K562 (cell line): Measurements from ENCODE around the gene STYXL1. TPM values are rescaled to one million over a fixed set of nuclear protein-coding genes. Genes with fewer than 3 reads are reported as not detected.

Experiments
- BACH1 ChIP-seq: fragments of 200-800 bp; sonication (Bioruptor generic); IDR thresholded peaks from 2 replicates; pipeline ENCODE4 v1.6.1; 2016; ENCODE audit warnings: missing genetic modification characterization, missing compliant biosample characterization
- CSDE1 ChIP-seq, 2 experiments: fragments of 450-650 bp; IDR thresholded peaks; 2 replicates each; pipeline ENCODE4 v1.6.1; 2016; ENCODE audit warnings: mild to moderate bottlenecking in 1 of 2
- FOXA1 ChIP-seq: fragments of 450-650 bp; IDR thresholded peaks from 2 replicates; pipeline ENCODE4 v1.6.1; 2016; ENCODE audit warnings: mild to moderate bottlenecking, borderline replicate concordance
- FOXK1 ChIP-seq: sonication (generic); formaldehyde crosslinking; IDR thresholded peaks from 2 replicates; pipeline ENCODE4 v1.8.0; 2022; ENCODE audit warnings: missing genetic modification reagents, mild to moderate bottlenecking, borderline replicate concordance
- GABPB2 ChIP-seq: fragments of 250-450 bp; sonication (Bioruptor Pico); conservative IDR thresholded peaks from 2 replicates; pipeline ENCODE4 v1.5.1; 2021; ENCODE audit warnings: mild to moderate bottlenecking
- HDAC8 ChIP-seq: fragments of 450-650 bp; IDR thresholded peaks from 2 replicates; pipeline ENCODE4 v1.6.1; 2016; ENCODE audit warnings: mild to moderate bottlenecking, missing genetic modification characterization, moderate library complexity, missing compliant biosample characterization
- HSF4 ChIP-seq: fragments of 250-450 bp; sonication (Bioruptor Pico); IDR thresholded peaks from 2 replicates; pipeline ENCODE4 v2.1.2; 2022; ENCODE audit warnings: mild to moderate bottlenecking, moderate library complexity, borderline replicate concordance
- MAFK ChIP-seq: IDR thresholded peaks from 2 replicates; pipeline ENCODE4 v1.6.1; 2011; ENCODE audit warnings: low read length, improper control_type of control experiment
- MCM7 ChIP-seq, 2 experiments: fragments of 450-650 bp; IDR thresholded peaks; 2 replicates each; pipeline ENCODE4 v1.6.1; 2016 to 2018
- MXI1 ChIP-seq: IDR thresholded peaks from 2 replicates; pipeline ENCODE4 v1.6.1; 2011; ENCODE audit warnings: low read depth, mild to moderate bottlenecking, improper control_type of control experiment, low read length
- NCOR1 ChIP-seq: fragments of 450-650 bp; IDR thresholded peaks from 2 replicates; pipeline ENCODE4 v1.6.1; 2016; ENCODE audit warnings: mild to moderate bottlenecking, moderate library complexity
- PCBP2 ChIP-seq: fragments of 200-400 bp; formaldehyde crosslinking; IDR thresholded peaks from 2 replicates; pipeline ENCODE4 v1.6.1; 2018; ENCODE audit warnings: low read length, low read depth, mild to moderate bottlenecking, moderate library complexity; ENCODE audit not compliant: poor library complexity, severe bottlenecking
- POU5F1 ChIP-seq: fragments of 150-350 bp; IDR thresholded peaks from 2 replicates; pipeline ENCODE4 v1.6.1; 2014; ENCODE audit warnings: borderline replicate concordance, low read length, low read depth, mild to moderate bottlenecking; ENCODE audit not compliant: partially characterized antibody
- SETDB1 ChIP-seq: IDR thresholded peaks from one replicate; pipeline ENCODE4 v1.6.1; 2012; ENCODE audit warnings: low read length, control low read depth, inconsistent platforms
- SMC3 ChIP-seq: conservative IDR thresholded peaks from 2 replicates; pipeline ENCODE4 v1.6.1; 2011; ENCODE audit warnings: low read depth, low read length, improper control_type of control experiment; ENCODE audit not compliant: insufficient read depth
- SRF ChIP-seq, 2 experiments: fragments of 250-450, 450-650 bp in 1 of 2; sonication (Bioruptor Pico) in 1 of 2; sonication (generic) in 1 of 2; formaldehyde crosslinking; IDR thresholded peaks; 2 replicates each; pipeline versions ENCODE4 v1.5.0 to v1.5.1; 2020 to 2022; ENCODE audit warnings: mild to moderate bottlenecking in 1 of 2, missing genetic modification reagents in 1 of 2
- THRAP3 ChIP-seq: fragments of 450-650 bp; IDR thresholded peaks from 2 replicates; pipeline ENCODE4 v1.6.1; 2016; ENCODE audit warnings: mild to moderate bottlenecking, inconsistent platforms, borderline replicate concordance
- U2AF1 ChIP-seq: fragments of 200-400 bp; formaldehyde crosslinking; optimal IDR thresholded peaks from 2 replicates; pipeline ENCODE3; 2017; ENCODE audit warnings: mild to moderate bottlenecking, low read depth, low read length, moderate library complexity
- ZC3H8 ChIP-seq: fragments of 450-650 bp; IDR thresholded peaks from 2 replicates; pipeline ENCODE4 v1.6.1; 2017
- ZFX ChIP-seq: sonication (generic); formaldehyde crosslinking; IDR thresholded peaks from 2 replicates; pipeline ENCODE4 v1.8.0; 2022; ENCODE audit warnings: mild to moderate bottlenecking, missing genetic modification reagents, moderate library complexity
- ZNF76 ChIP-seq: fragments of 250-450 bp; sonication (Bioruptor Pico); IDR thresholded peaks from 2 replicates; pipeline ENCODE4 v1.4.0; 2020; ENCODE audit warnings: mild to moderate bottlenecking, moderate library complexity, borderline replicate concordance
- ZNF778 ChIP-seq: fragments of 450-650 bp; formaldehyde crosslinking; IDR thresholded peaks from 2 replicates; pipeline ENCODE4 v1.4.0; 2020; ENCODE audit warnings: mild to moderate bottlenecking, moderate library complexity
- polyA plus RNA-seq, 8 experiments: library from polyadenylated mRNA; depleted of rRNA in 4 of 8; stranded (reverse) in 5 of 8; unstranded in 3 of 8; fragments of >200 nt; fragmentation: Nextera tagmentation in 2 of 8; fragmentation: Illumina TruSeq in 1 of 8; extraction: Ambion mirVana in 2 of 8; extraction: Trizol in 1 of 8; gene quantifications; 2 replicates each; pipeline versions ENCODE4 v1.2.1 to v1.2.3, GENCODE V29; 2011 to 2014; ENCODE audit warnings: inconsistent platforms in 1 of 8, missing spikeins in 1 of 8
- total RNA-seq, 7 experiments: library from RNA; depleted of rRNA in 6 of 7; stranded (reverse); fragments of >200 nt in 6 of 7; fragmentation: Illumina TruSeq in 2 of 7; extraction: Trizol in 2 of 7; gene quantifications; 2 replicates each; pipeline versions ENCODE4 v1.2.1 to v1.2.3, GENCODE V29; 2011 to 2021; ENCODE audit warnings: low replicate concordance in 1 of 7
- TF ChIP-seq, protein P1 (sequence below): IDR thresholded peaks from 2 replicates; pipeline ENCODE4 v1.6.1; 2012; ENCODE audit warnings: low read depth, low read length, improper control_type of control experiment, borderline replicate concordance
- TF ChIP-seq, protein P2 (sequence below): fragments of 250-450 bp; sonication (Bioruptor Pico); IDR thresholded peaks from 2 replicates; pipeline ENCODE4 v1.4.0; 2020; ENCODE audit warnings: mild to moderate bottlenecking

STYXL1 gene
- total and polyA plus RNA-seq, 9 of the 15 experiments (the other 6 are each of a cell fraction or from before 2014, with no cell fraction given) = 36.5 to 97.2 (median 49.9) TPM

DNA sequence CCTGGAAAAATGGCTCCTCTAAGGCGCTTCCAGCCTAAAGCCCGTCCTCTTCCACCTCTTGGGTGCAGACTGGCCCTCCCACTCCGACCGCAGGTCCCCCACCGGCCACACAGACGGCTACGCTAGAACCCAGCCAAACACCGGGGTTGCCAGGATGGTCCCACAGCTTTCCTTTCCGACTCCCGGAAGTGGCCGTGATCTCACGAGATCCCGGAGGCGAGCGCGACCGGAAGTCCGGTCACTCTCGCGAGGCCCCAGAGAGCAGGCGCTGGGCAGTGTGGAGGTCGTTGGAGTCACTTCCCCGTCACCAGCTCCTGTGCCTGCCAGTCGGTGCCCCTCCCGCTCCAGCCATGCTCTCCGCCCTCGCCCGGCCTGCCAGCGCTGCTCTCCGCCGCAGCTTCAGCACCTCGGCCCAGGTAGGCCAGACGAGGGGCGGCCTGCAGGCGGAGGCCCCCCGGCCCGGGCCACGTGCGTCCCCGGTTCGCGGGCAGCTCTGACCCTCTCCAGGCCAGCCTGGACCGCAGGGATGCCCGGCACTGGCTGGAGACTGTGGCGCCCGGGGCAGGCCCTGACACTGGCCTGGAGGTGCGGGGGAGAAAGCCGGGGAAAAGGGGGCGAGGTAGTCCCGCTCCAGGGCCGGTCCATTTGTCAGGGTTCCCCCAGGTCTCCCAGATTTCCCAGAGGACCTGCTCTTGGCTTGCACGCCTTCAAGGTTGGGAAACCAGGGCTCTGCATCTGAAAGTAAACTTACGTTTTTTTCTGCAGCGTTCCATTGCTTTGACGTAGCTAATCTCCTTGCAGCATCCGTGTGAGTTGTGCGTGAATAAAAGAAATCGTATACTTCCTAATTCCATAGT, at the start of gene STYXL1, which contains the start of gene MDH2 (continued):
- TF ChIP-seq PCBP2 (no peak), MCM7 (IDR thresholded peaks at IDR 0.05) (no peak), THRAP3 (no peak), ZNF76 (CRISPR knock-in tag) (0 out of 2 replicates have a peak, but pooled peaks have one; percentile 40), SRF (CRISPR knock-in tag; IDR thresholded peaks at IDR 0.05) (0 out of 4 replicates have a peak, but pooled peaks of 1 of the 2 experiments have one; percentile 10), ZNF778 (no peak), FOXK1 (CRISPR knock-in tag) (0 out of 2 replicates have a peak, but pooled peaks have one; percentile 66), NCOR1 (peak; percentile 37; the same call in 1 of the 2 replicates), U2AF1 (peak; percentile 91), BACH1 (tag) (no peak), MAFK (no peak), ZC3H8 (no peak), SETDB1 (no peak), HDAC8 (tag) (0 out of 2 replicates have a peak, but pooled peaks have one; percentile 55), FOXA1 (no peak), CSDE1 (IDR thresholded peaks at IDR 0.05) (peak in 1 of 2 experiments; percentile 36; a peak in 1 of 4 replicates), GABPB2 (CRISPR knock-in tag) (no peak), ZFX (peak; percentile 97), MXI1 (peak; percentile 94), POU5F1 (no peak), SMC3 (no peak), HSF4 (CRISPR knock-in tag) (no peak)
- TF ChIP-seq, protein P1, sequence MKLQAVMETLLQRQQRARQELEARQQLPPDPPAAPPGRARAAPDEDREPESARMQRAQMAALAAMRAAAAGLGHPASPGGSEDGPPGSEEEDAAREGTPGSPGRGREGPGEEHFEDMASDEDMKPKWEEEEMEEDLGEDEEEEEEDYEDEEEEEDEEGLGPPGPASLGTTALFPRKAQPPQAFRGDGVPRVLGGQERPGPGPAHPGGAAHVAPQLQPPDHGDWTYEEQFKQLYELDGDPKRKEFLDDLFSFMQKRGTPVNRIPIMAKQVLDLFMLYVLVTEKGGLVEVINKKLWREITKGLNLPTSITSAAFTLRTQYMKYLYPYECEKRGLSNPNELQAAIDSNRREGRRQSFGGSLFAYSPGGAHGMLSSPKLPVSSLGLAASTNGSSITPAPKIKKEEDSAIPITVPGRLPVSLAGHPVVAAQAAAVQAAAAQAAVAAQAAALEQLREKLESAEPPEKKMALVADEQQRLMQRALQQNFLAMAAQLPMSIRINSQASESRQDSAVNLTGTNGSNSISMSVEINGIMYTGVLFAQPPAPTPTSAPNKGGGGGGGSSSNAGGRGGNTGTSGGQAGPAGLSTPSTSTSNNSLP = no peak
- TF ChIP-seq, protein P2, sequence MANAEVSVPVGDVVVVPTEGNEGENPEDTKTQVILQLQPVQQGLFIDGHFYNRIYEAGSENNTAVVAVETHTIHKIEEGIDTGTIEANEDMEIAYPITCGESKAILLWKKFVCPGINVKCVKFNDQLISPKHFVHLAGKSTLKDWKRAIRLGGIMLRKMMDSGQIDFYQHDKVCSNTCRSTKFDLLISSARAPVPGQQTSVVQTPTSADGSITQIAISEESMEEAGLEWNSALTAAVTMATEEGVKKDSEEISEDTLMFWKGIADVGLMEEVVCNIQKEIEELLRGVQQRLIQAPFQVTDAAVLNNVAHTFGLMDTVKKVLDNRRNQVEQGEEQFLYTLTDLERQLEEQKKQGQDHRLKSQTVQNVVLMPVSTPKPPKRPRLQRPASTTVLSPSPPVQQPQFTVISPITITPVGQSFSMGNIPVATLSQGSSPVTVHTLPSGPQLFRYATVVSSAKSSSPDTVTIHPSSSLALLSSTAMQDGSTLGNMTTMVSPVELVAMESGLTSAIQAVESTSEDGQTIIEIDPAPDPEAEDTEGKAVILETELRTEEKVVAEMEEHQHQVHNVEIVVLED = no peak
